GM21717 (cell line): ENCODE measurements around the gene GAD1.

Experiments used
- ATAC-seq: cut with Tn5 transposase; IDR thresholded peaks from one replicate; pipeline ENCODE4 v1.9.1; 2021; ENCODE audit warnings: mild to moderate bottlenecking, moderate library complexity; ENCODE audit not compliant: unreplicated experiment

GAD1 gene

GRCh38 chr2:170887896-170888295, 71.2 kb downstream of the GAD1 start:
- ATAC-seq, result no peak

DNA sequence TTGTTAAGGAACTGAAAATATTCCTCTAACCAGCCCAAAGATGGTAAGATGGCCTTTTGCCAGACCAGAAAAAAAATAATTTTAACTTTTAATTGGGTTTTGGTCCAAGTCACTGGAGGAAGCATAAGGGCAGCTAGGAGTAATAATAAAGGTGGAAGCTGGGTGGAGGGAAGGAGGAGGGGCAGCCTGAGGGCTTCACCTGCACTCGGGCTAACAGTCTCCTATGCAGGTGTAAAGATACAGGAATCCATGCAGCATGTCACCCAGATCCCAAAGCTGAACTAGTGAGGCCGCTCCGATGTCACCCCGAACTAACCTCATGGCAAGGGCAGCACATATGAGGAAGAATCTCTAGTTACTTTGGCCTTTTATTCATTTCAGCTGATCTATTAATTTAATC, 75.2 kb downstream of the GAD1 start:
- no peak for ATAC-seq

DNA sequence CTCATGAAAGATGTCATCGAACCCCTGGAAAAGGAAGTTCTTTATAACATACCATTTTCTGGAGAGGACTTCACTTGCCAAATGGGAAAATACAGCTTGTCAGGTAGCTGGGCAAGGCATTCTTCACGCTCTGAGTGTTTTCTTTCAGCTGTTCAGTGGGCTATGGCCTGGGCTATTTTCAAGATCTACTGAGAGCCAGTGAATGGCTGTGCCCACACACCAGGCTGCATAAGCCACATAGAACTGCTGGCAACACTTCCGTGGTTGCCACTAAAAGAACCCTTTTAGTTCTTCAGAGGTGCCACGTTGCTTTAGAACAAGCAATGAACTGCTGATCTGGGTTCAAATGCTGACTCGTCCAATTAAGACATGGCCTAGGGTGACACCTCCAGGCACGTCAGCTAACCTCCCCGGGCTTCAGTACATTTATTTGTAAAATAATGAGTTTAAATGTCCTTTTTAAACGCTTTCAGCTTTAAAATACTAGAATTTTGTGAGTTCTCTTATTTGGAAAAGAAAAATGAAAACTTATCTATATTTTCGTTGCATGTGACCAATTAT, 75.8 kb downstream of the GAD1 start:
- no peak for ATAC-seq

DNA sequence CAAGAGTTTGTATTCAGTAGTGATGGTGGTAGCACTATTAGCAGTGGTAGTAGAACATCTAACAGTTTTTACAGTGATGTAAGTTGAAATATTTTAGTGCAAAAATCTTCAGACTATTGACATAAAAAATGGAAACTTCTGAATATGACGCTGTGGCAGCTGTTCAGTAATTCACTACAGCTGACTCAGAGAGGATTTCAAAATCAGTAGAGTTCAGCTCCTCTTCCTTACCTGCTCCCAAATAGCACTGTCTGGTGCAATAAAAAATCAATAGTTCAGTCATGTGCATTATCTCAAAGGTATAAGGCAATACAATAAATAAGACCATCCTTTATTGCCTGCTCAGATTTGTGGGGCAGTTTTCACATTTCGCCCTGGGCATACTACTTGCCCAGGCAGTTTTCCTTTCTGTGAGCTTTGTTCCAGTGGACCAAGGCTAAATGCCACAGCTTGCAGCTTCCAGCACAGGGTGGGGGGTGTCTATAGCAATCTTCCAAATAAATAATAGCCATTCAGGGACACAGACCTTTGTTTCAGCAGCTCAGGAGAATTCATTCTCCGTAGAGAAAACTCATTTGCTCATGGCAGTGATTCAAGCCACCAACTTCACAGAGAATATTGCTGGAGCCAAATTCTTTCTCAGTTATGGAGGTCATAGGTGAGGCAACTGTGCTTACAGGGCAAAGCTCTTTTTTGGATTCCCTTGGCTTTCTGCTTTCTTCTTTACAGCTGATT, 78.5 kb downstream of the GAD1 start:
- no peak for ATAC-seq

- no peak for ATAC-seq
These were observed 79.9 kb downstream of the GAD1 start for GRCh38 chr2:170896622-170897021.

DNA sequence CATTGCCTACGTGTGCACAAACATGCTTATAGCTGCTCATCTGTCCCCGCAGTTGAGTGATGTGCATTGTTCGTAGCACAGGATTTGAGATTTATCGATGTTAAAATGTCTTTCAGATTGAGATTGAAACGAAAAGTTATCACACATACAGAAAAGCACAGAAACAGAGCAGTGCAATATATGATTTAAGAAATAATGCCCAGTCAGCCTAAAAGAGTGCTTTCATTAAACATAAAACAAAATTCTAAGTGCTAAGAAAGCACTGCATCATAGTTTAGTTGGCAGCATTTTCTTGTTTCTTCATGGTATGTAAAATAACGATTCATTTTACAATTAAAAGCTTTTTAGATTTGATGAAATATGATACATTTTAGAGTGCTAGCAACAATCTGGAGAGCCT, 80.4 kb downstream of the GAD1 start:
- ATAC-seq, result no peak

DNA sequence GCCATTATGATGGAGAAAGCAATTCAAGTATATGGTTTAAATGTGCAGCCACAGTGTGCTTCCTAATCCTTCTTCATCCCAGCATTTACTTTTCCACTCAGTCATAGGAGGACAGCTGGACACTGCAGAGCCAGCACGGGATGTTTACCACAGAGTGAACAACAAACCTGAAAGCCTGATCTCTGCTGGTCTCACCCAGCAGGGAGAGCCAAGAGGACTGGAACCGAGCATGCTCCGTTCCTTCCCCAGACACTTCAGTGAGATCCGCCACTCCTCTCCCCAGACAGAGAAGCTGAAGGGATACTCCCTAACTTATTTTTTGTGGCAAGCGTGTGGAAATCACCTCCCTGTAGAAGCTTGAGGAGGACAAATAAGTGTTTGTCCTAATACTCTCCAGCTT, 89.2 kb downstream of the GAD1 start:
- ATAC-seq, result no peak
